Choroid plexus epithelial cell (primary cell): ENCODE measurements around the gene PALD1.

Source experiments
- DNase-seq: peaks from one replicate; pipeline ENCODE4 v3.0.0-alpha.2; 2010; ENCODE audit warnings: low read depth
- H3K4me3 ChIP-seq: 2 replicates; pipeline ENCODE4 v1.5.1; 2011; ENCODE audit warnings: low read depth, mild to moderate bottlenecking, control low read depth, low read length, moderate library complexity
- CTCF ChIP-seq: conservative IDR thresholded peaks from 2 replicates; pipeline ENCODE4 v1.5.1; 2011; ENCODE audit warnings: low read depth, mild to moderate bottlenecking, control low read depth, inconsistent platforms, low read length, moderate library complexity

Gene PALD1

GRCh38 chr10:70537398-70538194 is 59.0 kb downstream of the PALD1 start:
- no peak for DNase-seq
- TF ChIP-seq CTCF, result peak; percentile 59
- no peak overlapping the region for H3K4me3 ChIP-seq

DNA sequence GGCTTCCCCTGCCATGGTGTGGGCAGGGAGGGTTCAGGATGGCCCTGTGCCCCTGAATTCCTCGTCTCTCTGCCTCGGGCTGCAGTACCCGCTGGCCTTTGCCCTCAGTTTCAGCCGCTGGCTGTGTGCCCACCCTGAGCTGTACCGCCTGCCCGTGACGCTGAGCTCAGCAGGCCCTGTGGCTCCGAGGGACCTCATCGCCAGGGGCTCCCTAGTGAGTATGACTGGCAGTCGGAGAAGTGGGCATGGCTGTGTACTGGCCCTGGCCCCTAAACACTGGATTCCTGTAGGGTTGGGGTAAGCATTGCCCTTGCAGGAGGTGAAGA is 59.6 kb downstream of the PALD1 start:
- TF ChIP-seq CTCF, result no peak
- H3K4me3 ChIP-seq, result no peak overlapping the region
- DNase-seq, result no peak

- no peak for DNase-seq
- TF ChIP-seq CTCF, result no peak
- H3K4me3 ChIP-seq, result no peak overlapping the region
Measured at GRCh38 chr10:70538731-70539338, 60.3 kb downstream of the PALD1 start.

- TF ChIP-seq CTCF, result no peak
- no peak for DNase-seq
Measured at GRCh38 chr10:70539471-70539870, 60.9 kb downstream of the PALD1 start.

DNA sequence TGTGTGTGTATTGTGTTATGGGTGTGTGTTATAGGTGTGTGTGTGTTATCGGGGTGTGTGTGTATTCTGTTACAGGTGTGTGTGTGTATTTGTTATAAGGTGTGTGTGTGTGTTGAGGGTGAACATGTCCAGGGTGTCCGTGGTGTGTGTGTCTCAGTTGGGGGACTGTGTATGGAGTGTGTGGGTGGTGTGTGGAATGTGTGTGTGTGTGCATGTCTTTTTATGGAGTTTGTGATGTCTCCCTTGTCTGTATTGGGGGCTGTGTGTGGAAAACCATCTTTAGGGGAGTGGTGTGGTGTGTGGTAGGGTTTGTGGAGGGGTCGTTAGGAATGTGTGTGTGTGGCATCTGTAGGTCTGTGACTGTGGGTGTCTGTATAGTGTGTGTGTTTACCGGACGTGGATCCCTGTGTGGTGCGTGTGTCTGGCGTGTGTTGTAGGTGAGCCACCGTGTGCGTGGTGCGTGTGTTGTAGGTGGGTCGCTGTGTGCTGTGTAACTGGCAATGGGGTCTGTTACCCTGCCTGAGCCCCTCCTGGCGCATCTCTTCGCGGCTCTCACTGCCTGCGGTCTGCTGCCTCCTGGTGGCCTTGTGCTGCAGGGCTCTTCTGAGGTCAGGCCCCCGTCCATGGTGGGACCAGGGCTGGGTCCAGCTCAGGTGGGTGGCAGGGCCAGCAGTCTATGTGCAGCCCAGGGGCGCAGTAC is 61.7 kb downstream of the PALD1 start:
- peak; percentile 36 for DNase-seq
- TF ChIP-seq CTCF, result peak; percentile 90
- H3K4me3 ChIP-seq, result no peak overlapping the region

More at GRCh38 chr10:70539471-70539870, 60.9 kb downstream of the PALD1 start:
- H3K4me3 ChIP-seq, result no peak overlapping the region

GRCh38 chr10:70540789-70541360 is 62.3 kb downstream of the PALD1 start:
- DNase-seq, result no peak
- no peak overlapping the region for H3K4me3 ChIP-seq
- no peak for TF ChIP-seq CTCF
